SK-N-DZ (cell line): ENCODE data around the gene SPRR2E.
"Not testable (repeated sequence)": the region's sequence is repeated elsewhere in the genome, so short reads cannot be mapped to it uniquely, and the experiment has no call there.

Source experiments
- DNase-seq: peaks from one replicate; pipeline ENCODE4 v3.0.0-alpha.2; 2015; ENCODE audit warnings: low spot score
- small RNA-seq, 2 experiments: library from RNA; depleted of rRNA; stranded (forward); fragments of <200 nt; gene quantifications; one replicate each; pipeline ENCODE3, GENCODE V24; 2014

The SPRR2E gene

DNA sequence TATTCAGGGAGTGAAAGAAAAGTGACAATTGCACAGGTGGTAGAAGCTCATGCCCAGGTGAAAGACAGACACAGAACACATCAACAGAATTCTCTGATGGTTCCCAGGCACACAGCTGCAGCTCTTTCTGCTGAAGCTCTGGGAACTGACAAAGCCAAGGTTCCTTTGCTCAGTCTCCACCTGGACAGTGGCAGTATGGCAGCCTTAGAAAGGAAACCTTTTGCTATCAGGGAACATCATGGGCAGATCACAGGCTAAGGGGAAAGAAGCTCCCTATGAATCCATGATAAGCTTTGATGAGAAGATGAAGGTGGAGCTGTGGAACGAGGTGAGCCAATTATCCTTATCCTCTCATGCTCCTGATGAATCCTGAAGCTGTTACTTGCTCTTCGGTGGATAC is 24.1 kb downstream of the SPRR2E start:
- no peak for DNase-seq

GRCh38 chr1:153058826-153059784 is 35.2 kb downstream of the SPRR2E start:
- DNase-seq: no peak

DNA sequence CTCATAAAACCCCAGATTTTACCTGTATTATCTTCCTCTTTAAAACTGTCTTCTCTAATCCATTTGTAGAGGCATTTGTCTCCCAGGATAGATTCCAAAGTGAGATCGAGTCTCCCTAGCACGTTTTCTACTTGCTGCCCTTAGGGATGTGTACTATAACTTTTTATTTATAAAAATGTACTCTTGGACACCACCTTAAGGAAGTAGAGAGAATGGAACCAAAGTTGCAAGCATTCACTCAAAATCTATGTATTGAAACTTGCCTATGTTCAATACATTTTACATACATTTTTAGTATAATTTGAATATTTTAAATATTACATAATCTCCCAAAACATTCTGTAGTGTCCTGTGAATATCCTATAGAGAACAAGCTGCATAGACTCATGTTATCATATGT is 36.2 kb downstream of the SPRR2E start:
- no peak for DNase-seq

GRCh38 chr1:153057375-153057774 is 37.0 kb downstream of the SPRR2E start, which contains the start of gene SPRR2A:
SPRR2A (minus strand) TSS chr1:153057512; CDS start chr1:153056735, 777 bp downstream.
- DNase-seq: no peak

- DNase-seq: not testable (repeated sequence)
Observed at GRCh38 chr1:153056111-153056510, 38.2 kb downstream of the SPRR2E start.

DNA sequence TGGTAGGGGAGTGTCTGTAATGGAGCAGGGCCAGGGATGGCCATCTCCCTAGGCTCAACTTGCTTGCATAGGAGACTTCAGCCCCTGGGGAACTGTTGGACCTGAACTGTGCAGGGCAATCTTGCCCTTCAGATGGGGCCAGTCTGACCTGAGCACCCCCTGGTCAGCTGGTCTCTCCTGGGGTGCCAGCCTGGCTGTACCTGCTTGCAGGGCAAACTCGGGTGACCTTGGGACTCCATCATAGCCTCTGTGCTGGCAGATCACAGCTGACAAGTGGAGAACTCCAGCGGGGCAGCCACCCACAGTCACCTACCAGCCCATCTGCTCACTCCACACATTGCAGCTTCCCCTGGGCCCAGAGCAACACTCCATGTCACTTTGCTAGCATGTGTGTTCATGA is 45.1 kb downstream of the SPRR2E start:
- DNase-seq: no peak

Small RNA genes within 50 kb of the gene (small RNA-seq; reads per million reads assigned to genes)
- gene SPRR2C: 0 reads per million in 2 experiments
